ENCODE measurements around the gene ELF4.

GRCh38 chrX:130058652-130059051 is 51.6 kb downstream of the ELF4 start:
- TF ChIP-seq ZFP69B (tag by site-specific recombination; IDR thresholded peaks at IDR 0.05) (no peak), CTCF (tag by site-specific recombination; IDR thresholded peaks at IDR 0.05) (no peak), ZSCAN30 (tag by site-specific recombination; IDR thresholded peaks at IDR 0.05) (no peak), ZBTB7A (tag by site-specific recombination; IDR thresholded peaks at IDR 0.05; ENCODE audit: low read depth) (no peak)
